ENCODE data around the gene PRPH.

DNA sequence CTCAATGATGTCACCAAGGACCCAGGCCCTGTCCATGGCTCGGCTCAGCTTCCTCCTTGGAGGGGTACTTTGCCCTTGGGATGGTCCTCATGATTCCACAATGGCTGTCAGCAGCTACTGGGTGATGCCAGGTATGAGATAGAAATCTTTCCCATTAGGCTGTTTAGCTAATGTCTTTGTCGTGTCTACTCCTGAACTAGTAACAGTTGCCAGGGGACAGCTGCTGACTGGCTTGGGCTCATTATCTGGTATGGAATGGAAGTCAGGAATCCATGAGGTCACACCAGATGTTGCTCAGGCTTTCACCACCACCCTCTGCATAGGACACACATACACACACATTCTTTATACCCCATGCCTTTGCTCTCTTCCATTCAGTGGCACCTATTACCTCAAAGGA, 9.2 kb downstream of the PRPH start:
- TF ChIP-seq RCOR1 (conservative IDR thresholded peaks at IDR 0.05; ENCODE audit: low read depth, low read length) (no peak), GATAD2B (conservative IDR thresholded peaks at IDR 0.05; ENCODE audit: low read depth) (no peak), NFYB (IDR thresholded peaks at IDR 0.05; ENCODE audit: insufficient read depth, low read depth, low read length) (no peak), BMI1 (IDR thresholded peaks at IDR 0.05; ENCODE audit: borderline replicate concordance) (no peak), POLR2A (IDR thresholded peaks at IDR 0.05; ENCODE audit: low read depth, low read length) (no peak), EP300 (IDR thresholded peaks at IDR 0.05; ENCODE audit: borderline replicate concordance in 1 of 2, control insufficient read depth in 1 of 2, low read depth in 2 of 2, low read length in 2 of 2) (no peak), RAD51 (IDR thresholded peaks at IDR 0.05) (no peak), JUNB (IDR thresholded peaks at IDR 0.05) (no peak), TCF7 (IDR thresholded peaks at IDR 0.05; ENCODE audit: borderline replicate concordance) (no peak), MEF2A (IDR thresholded peaks at IDR 0.05; ENCODE audit: insufficient read depth, low read depth, low read length) (no peak), POLR2AphosphoS5 (IDR thresholded peaks at IDR 0.05; ENCODE audit: low read length) (no peak), WRNIP1 (IDR thresholded peaks at IDR 0.05; ENCODE audit: borderline replicate concordance, low read depth, low read length) (no peak)
- TF ChIP-seq, protein P1, sequence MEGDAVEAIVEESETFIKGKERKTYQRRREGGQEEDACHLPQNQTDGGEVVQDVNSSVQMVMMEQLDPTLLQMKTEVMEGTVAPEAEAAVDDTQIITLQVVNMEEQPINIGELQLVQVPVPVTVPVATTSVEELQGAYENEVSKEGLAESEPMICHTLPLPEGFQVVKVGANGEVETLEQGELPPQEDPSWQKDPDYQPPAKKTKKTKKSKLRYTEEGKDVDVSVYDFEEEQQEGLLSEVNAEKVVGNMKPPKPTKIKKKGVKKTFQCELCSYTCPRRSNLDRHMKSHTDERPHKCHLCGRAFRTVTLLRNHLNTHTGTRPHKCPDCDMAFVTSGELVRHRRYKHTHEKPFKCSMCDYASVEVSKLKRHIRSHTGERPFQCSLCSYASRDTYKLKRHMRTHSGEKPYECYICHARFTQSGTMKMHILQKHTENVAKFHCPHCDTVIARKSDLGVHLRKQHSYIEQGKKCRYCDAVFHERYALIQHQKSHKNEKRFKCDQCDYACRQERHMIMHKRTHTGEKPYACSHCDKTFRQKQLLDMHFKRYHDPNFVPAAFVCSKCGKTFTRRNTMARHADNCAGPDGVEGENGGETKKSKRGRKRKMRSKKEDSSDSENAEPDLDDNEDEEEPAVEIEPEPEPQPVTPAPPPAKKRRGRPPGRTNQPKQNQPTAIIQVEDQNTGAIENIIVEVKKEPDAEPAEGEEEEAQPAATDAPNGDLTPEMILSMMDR (IDR thresholded peaks at IDR 0.05 in 2 of 3, conservative IDR thresholded peaks at IDR 0.05 in 1 of 3; ENCODE audit: control insufficient read depth in 2 of 3, extremely low read depth in 1 of 3, insufficient read depth in 1 of 3, low read depth in 3 of 3, low read length in 3 of 3) = no peak
- TF ChIP-seq, protein P2, sequence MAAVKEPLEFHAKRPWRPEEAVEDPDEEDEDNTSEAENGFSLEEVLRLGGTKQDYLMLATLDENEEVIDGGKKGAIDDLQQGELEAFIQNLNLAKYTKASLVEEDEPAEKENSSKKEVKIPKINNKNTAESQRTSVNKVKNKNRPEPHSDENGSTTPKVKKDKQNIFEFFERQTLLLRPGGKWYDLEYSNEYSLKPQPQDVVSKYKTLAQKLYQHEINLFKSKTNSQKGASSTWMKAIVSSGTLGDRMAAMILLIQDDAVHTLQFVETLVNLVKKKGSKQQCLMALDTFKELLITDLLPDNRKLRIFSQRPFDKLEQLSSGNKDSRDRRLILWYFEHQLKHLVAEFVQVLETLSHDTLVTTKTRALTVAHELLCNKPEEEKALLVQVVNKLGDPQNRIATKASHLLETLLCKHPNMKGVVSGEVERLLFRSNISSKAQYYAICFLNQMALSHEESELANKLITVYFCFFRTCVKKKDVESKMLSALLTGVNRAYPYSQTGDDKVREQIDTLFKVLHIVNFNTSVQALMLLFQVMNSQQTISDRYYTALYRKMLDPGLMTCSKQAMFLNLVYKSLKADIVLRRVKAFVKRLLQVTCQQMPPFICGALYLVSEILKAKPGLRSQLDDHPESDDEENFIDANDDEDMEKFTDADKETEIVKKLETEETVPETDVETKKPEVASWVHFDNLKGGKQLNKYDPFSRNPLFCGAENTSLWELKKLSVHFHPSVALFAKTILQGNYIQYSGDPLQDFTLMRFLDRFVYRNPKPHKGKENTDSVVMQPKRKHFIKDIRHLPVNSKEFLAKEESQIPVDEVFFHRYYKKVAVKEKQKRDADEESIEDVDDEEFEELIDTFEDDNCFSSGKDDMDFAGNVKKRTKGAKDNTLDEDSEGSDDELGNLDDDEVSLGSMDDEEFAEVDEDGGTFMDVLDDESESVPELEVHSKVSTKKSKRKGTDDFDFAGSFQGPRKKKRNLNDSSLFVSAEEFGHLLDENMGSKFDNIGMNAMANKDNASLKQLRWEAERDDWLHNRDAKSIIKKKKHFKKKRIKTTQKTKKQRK (IDR thresholded peaks at IDR 0.05; ENCODE audit: low read depth, low read length) = no peak
